IgD-negative memory B cell (primary cell): ENCODE measurements around the gene UBE2F. TPM values are rescaled to one million over a fixed set of nuclear protein-coding genes. Genes with fewer than 3 reads are reported as not detected.
"Not testable (repeated sequence)": the region's sequence is repeated elsewhere in the genome, so short reads cannot be mapped to it uniquely, and the experiment has no call there.

Experiments
- H3K27ac Mint-ChIP-seq, 3 donors: one replicate each; pipeline ENCODE4 v1.8.0; 2020 to 2022; ENCODE audit warnings: mild to moderate bottlenecking in 3 of 3, mixed read lengths in 3 of 3, moderate library complexity in 1 of 3
- H3K27me3 Mint-ChIP-seq: one replicate; pipeline ENCODE4 v1.8.0; 2021; ENCODE audit warnings: mixed read lengths
- H3K36me3 Mint-ChIP-seq: one replicate; pipeline ENCODE4 v1.8.0; 2020; ENCODE audit warnings: mild to moderate bottlenecking, mixed read lengths
- H3K4me1 Mint-ChIP-seq, 3 donors: one replicate each; pipeline ENCODE4 v1.8.0; 2020 to 2022; ENCODE audit warnings: mixed read lengths in 3 of 3, mild to moderate bottlenecking in 1 of 3
- H3K4me3 Mint-ChIP-seq, 4 donors: one replicate each; pipeline ENCODE4 v1.8.0; 2020 to 2022; ENCODE audit warnings: mild to moderate bottlenecking in 4 of 4, mixed read lengths in 4 of 4, moderate library complexity in 3 of 4
- H3K9me3 Mint-ChIP-seq, 3 donors: one replicate each; pipeline ENCODE4 v1.8.0; 2020 to 2021; ENCODE audit warnings: mixed read lengths in 3 of 3, mild to moderate bottlenecking in 1 of 3
- polyA plus RNA-seq: library from polyadenylated mRNA; unstranded; fragments of 300-500 nt; fragmentation: Illumina TruSeq; gene quantifications from one replicate; pipeline ENCODE4 v1.2.3, GENCODE V29; 2021

Gene UBE2F
- polyA plus RNA-seq, 1 donor from 2014 or later = 48.4 TPM

- Mint-ChIP-seq H3K36me3 (peaks cover 9% of the 10 kb centered on the region), H3K4me3 (no peak overlapping the region), H3K9me3 (peaks cover 5 to 15% (median 7%) of the 10 kb centered on the region in 3 donors), H3K4me1 (no peaks in the 10 kb centered on the region), H3K27me3 (no peaks in the 10 kb centered on the region), H3K27ac (no peak overlapping the region)
Measured at GRCh38 chr2:238046725-238047270, 80.0 kb downstream of the UBE2F start.

GRCh38 chr2:238053191-238053776 lies 86.5 kb downstream of the UBE2F start:
- Mint-ChIP-seq H3K4me1 (peaks cover 0 to 3% (median 2%) of the 10 kb centered on the region in 3 donors), H3K4me3 (peak overlapping the region in 1 of 4 donors; percentile 63), H3K27me3 (peaks cover 10% of the 10 kb centered on the region), H3K9me3 (peaks cover 2 to 9% (median 5%) of the 10 kb centered on the region in 3 donors), H3K36me3 (no peaks in the 10 kb centered on the region), H3K27ac (no peak overlapping the region)

GRCh38 chr2:238055841-238056240 lies 89.0 kb downstream of the UBE2F start:
- H3K27me3 Mint-ChIP-seq = peaks cover 10% of the 10 kb centered on the region
- H3K4me3 Mint-ChIP-seq = peak overlapping the region in 1 of 4 donors; percentile 5
- H3K4me1 Mint-ChIP-seq = peaks cover 0 to 17% (median 13%) of the 10 kb centered on the region in 3 donors
- H3K27ac Mint-ChIP-seq = no peak overlapping the region
- H3K9me3 Mint-ChIP-seq = peaks cover 0 to 4% (median 2%) of the 10 kb centered on the region in 3 donors
- peaks cover 2% of the 10 kb centered on the region for H3K36me3 Mint-ChIP-seq

- not testable (repeated sequence) for H3K27ac Mint-ChIP-seq, H3K36me3 Mint-ChIP-seq, H3K9me3 Mint-ChIP-seq
- H3K27me3 Mint-ChIP-seq = peaks cover 10% of the 10 kb centered on the region
- peaks cover 15 to 22% (median 20%) of the 10 kb centered on the region in 3 donors for H3K4me1 Mint-ChIP-seq
- peak overlapping the region in 1 of 4 donors; percentile 81 for H3K4me3 Mint-ChIP-seq
Measured at GRCh38 chr2:238057696-238058575, 91.1 kb downstream of the UBE2F start.

- peak overlapping the region in 2 of 3 donors; percentile 3 to 25 for H3K27ac Mint-ChIP-seq
- peaks cover 0 to 4% (median 2%) of the 10 kb centered on the region in 3 donors for H3K9me3 Mint-ChIP-seq
- H3K4me3 Mint-ChIP-seq = peak overlapping the region; percentile 81 to 98 (median 91)
- H3K36me3 Mint-ChIP-seq = peaks cover 7% of the 10 kb centered on the region
- H3K4me1 Mint-ChIP-seq = peaks cover 16 to 24% (median 20%) of the 10 kb centered on the region in 3 donors
- H3K27me3 Mint-ChIP-seq = peaks cover 10% of the 10 kb centered on the region
Measured at GRCh38 chr2:238059505-238059904, 92.7 kb downstream of the UBE2F start.

- peaks cover 10% of the 10 kb centered on the region for H3K36me3 Mint-ChIP-seq
- peaks cover 16 to 24% (median 20%) of the 10 kb centered on the region in 3 donors for H3K4me1 Mint-ChIP-seq
Measured at GRCh38 chr2:238060096-238060541, 93.3 kb downstream of the UBE2F start.

GRCh38 chr2:238060542-238061314 lies 93.9 kb downstream of the UBE2F start, which contains the start of gene SCLY:
TSS of gene SCLY (plus strand) at chr2:238061001. CDS start at chr2:238061055, 54 bp downstream.
- Mint-ChIP-seq H3K9me3 (peaks cover 0 to 4% (median 2%) of the 10 kb centered on the region in 3 donors), H3K27me3 (peaks cover 10% of the 10 kb centered on the region), H3K4me1 (peaks cover 16 to 24% (median 20%) of the 10 kb centered on the region in 3 donors), H3K27ac (peak within 1 kb of the TSS; percentile 70 to 85 (median 85)), H3K36me3 (peaks cover 10% of the 10 kb centered on the region), H3K4me3 (peak within 1 kb of the TSS; percentile 81 to 98 (median 91))

More at GRCh38 chr2:238060096-238060541, 93.3 kb downstream of the UBE2F start:
- Mint-ChIP-seq H3K27me3 (peaks cover 10% of the 10 kb centered on the region), H3K9me3 (peaks cover 0 to 4% (median 2%) of the 10 kb centered on the region in 3 donors), H3K4me3 (peak overlapping the region; percentile 81 to 98 (median 91)), H3K27ac (peak overlapping the region in 2 of 3 donors; percentile 25 to 70)

- H3K4me3 Mint-ChIP-seq = peak overlapping the region; percentile 81 to 98 (median 91)
- peaks cover 8% of the 10 kb centered on the region for H3K27me3 Mint-ChIP-seq
- peak overlapping the region; percentile 53 to 85 (median 85) for H3K27ac Mint-ChIP-seq
- H3K9me3 Mint-ChIP-seq = no peaks in the 10 kb centered on the region
- peaks cover 16 to 22% (median 18%) of the 10 kb centered on the region in 3 donors for H3K4me1 Mint-ChIP-seq
- peaks cover 10% of the 10 kb centered on the region for H3K36me3 Mint-ChIP-seq
Measured at GRCh38 chr2:238061315-238062202, 94.7 kb downstream of the UBE2F start.

GRCh38 chr2:238063414-238064189 lies 96.8 kb downstream of the UBE2F start:
- no peaks in the 10 kb centered on the region for H3K9me3 Mint-ChIP-seq
- no peaks in the 10 kb centered on the region for H3K27me3 Mint-ChIP-seq
- peaks cover 10% of the 10 kb centered on the region for H3K36me3 Mint-ChIP-seq
- H3K4me1 Mint-ChIP-seq = peaks cover 16 to 20% (median 20%) of the 10 kb centered on the region in 3 donors
- H3K27ac Mint-ChIP-seq = no peak overlapping the region
- H3K4me3 Mint-ChIP-seq = no peak overlapping the region

- Mint-ChIP-seq H3K36me3 (peaks cover 9% of the 10 kb centered on the region), H3K4me1 (peaks cover 15 to 22% (median 16%) of the 10 kb centered on the region in 3 donors), H3K4me3 (no peak overlapping the region), H3K9me3 (no peaks in the 10 kb centered on the region), H3K27me3 (no peaks in the 10 kb centered on the region), H3K27ac (no peak overlapping the region)
Measured at GRCh38 chr2:238064376-238064775, 97.6 kb downstream of the UBE2F start.

- H3K27me3 Mint-ChIP-seq = no peaks in the 10 kb centered on the region
- peaks cover 8 to 19% (median 16%) of the 10 kb centered on the region in 3 donors for H3K4me1 Mint-ChIP-seq
- H3K9me3 Mint-ChIP-seq = no peaks in the 10 kb centered on the region
- H3K27ac Mint-ChIP-seq = no peak overlapping the region
- peaks cover 11% of the 10 kb centered on the region for H3K36me3 Mint-ChIP-seq
- H3K4me3 Mint-ChIP-seq = peak overlapping the region in 1 of 4 donors; percentile 46
Measured at GRCh38 chr2:238065071-238065846, 98.4 kb downstream of the UBE2F start.

GRCh38 chr2:238066218-238066617 lies 99.4 kb downstream of the UBE2F start:
- Mint-ChIP-seq H3K27me3 (no peaks in the 10 kb centered on the region), H3K36me3 (peaks cover 11% of the 10 kb centered on the region), H3K27ac (no peak overlapping the region), H3K4me3 (no peak overlapping the region), H3K4me1 (peaks cover 8 to 19% (median 15%) of the 10 kb centered on the region in 3 donors), H3K9me3 (no peaks in the 10 kb centered on the region)
